Measurements from ENCODE around the gene IFITM2.
A peak's percentile ranks its signal among the peaks of the same experiment; 100 is the strongest.

IFITM2 gene

DNA sequence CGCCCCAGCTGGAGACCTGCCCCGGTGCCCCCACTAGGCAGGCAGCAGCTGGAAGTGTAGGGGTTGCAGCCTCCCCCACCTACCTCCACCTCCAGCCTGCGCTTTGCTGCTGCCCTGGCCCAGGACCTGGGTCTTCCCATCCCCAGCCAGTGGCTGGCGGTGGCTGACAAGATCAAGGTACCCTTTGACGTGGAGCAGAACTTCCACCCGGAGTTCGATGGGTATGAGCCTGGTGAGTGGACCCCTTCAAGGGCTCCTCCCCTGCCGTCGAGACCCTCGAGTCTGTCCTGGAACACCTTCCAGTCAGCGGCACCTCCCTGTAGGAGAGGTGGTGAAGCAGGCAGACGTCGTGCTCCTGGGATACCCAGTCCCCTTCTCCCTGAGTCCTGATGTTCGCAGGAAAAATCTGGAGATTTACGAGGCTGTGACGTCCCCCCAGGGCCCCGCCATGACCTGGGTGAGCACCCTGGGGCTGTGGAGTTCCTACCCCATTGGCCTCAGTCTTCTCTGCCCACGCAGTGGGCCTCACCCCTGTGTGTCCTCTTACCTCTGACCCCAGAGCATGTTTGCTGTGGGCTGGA, 14.3 kb upstream of the IFITM2 start:
- DNase-seq (ENCODE audit: low spot score) = no peak

DNA sequence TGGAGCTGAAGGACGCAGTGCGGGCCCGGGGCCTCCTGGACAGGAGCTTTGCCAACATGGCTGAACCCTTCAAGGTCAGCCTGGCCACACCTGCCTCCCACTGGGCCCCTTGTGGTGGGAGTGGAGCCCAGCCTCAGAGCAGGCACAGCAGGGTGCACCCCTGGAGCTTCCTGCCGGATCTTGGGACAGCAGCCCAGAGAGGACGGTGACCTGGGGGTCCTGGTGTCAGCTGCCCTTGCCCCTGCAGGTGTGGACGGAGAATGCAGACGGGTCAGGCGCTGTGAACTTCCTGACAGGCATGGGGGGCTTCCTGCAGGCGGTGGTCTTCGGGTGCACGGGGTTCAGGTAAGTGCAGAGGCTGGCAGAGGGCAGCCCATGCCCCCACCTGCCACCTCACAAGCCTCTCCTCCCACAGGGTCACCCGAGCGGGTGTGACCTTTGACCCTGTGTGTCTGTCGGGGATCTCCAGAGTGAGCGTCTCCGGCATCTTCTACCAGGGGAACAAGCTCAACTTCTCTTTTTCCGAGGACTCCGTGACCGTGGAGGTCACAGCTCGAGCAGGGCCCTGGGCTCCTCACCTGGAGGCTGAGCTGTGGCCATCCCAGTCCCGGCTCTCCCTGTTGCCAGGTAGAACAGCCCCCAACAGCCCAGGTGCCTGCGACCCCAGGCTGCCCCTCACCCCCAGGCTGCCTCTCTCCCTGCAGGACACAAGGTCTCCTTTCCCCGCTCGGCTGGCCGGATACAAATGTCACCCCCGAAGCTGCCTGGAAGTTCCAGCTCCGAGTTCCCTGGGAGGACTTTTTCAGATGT, 13.6 kb upstream of the IFITM2 start:
- no peak for DNase-seq (ENCODE audit: low spot score)

DNA sequence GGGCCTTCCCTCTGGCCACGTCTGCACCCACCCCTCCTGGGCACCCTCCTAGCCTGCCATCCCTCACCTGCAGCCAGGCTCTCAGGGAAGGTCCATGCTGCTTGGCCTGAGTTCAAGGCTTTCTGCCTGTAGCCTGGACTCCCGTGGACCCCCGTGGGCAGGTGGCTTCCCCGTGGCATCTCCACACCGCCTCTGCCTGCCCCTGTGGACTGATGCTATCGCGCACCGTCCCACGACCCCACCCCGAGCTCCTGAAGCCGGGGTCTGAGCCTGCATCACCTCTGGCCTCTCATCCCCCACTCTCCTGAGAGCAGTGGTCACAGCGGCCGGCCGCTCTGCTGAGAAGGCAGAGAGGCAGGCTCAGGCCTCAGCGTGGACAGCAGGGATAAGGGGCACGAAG, 12.8 kb upstream of the IFITM2 start:
- no peak for DNase-seq (ENCODE audit: low spot score)

DNA sequence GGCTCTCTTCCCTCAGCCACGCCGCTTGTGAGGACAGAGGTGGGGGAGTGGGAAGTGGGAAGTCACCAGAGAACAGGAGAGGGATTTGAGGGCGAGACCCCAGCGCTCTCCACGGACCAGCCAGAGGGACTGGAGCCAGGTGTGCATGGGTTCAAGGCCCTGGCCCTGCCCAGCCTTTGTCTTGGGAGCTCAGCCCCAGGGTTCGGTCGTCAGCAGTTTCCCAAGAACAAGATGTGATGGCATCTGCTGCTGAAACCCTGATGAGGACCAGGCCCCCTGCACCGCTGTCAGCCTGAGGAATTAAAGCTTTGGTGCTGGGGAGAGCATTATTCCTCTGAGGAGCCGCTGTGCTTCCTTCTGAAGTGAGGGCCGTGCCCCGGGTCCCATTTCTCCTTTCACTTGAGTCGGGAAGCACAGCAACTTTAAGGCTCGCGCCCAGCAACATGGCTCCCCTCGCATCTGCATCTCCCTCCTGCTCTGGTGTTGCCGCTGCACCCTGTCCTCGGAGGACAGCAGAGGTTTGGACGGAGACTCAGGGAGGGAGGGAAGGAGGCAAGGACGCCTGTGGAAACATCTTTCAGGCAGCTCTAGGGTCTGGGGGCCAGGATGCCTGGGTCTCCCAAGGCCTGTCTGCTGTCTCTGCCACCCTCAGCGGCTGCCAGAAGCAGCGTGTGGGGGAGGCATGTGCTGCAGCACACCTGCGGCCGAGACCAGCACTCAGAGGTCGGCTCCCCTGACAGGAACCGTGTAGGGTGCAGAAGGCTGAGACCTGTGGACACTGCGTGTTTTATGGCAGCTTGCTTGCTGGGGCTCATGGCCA, 12.1 kb upstream of the IFITM2 start:
- no peak for DNase-seq (ENCODE audit: low spot score)

DNA sequence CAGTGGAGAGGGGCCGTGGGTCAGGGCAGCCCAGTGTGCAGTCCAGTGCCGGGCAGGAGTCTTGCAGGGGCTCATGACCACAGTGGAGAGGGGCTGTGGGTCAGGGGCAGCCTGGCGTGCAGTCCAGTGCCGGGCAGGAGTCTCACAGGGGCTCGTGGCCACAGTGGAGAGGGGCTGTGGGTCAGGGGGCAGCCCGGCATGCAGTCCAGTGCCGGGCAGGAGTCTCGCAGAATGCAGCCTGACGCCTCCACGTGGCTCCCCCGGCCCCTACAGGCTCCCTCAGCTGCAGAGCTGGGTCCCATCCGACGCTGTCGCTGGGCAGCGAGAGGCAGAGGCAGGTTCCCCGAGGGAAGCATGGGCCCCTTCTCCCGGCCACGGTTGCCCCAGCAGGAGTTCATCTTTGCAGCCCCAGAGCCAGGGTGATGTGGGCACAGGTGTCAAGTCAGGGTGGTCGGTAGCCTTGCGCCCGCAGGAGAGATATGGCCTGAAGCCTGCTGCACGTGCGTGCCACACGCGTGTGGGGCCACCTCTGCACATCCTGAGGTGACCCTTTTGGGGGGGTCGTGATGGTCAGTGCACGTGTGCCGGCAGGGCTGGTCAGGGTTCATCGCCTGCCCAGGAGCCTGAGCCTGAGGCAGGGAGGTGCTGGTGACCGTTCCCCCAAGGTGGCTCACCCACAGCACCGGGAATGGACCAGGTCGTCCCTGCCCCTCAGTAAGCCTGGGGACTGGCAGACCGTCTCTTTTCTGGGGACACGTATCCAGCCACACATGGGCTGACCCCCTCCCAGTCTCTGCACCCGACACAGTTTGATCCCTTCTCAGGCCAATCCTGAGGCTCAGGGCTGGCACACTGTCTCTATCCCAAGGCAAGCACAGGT, 11.2 kb upstream of the IFITM2 start:
- DNase-seq (ENCODE audit: low spot score) = no peak

DNA sequence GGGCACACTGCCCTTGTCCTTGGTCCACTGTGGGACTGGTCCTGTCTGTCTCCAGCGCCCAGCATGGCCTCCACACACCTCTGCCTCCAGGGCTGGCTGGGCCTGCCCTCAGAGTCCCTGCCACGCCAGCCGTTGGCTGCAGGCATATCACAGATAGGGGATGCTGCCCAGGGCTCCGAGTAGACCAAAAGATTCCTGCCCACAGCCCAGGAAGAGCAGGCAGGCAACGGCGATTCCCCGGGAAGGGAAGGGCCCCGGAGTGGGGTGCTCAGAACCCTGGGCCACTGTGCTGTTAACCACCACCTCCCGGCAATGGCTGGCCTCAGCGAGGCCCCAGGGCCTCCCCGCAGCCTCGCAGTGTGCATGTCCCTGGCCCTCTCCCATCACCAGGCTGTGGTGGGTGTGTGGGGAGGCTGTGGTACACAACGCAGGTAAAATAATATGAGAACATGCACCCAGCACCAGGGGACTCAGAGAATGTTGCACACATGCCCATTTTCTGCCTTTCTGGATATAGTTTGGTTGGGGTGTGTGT, 10.5 kb upstream of the IFITM2 start:
- DNase-seq (ENCODE audit: low spot score) = no peak

DNA sequence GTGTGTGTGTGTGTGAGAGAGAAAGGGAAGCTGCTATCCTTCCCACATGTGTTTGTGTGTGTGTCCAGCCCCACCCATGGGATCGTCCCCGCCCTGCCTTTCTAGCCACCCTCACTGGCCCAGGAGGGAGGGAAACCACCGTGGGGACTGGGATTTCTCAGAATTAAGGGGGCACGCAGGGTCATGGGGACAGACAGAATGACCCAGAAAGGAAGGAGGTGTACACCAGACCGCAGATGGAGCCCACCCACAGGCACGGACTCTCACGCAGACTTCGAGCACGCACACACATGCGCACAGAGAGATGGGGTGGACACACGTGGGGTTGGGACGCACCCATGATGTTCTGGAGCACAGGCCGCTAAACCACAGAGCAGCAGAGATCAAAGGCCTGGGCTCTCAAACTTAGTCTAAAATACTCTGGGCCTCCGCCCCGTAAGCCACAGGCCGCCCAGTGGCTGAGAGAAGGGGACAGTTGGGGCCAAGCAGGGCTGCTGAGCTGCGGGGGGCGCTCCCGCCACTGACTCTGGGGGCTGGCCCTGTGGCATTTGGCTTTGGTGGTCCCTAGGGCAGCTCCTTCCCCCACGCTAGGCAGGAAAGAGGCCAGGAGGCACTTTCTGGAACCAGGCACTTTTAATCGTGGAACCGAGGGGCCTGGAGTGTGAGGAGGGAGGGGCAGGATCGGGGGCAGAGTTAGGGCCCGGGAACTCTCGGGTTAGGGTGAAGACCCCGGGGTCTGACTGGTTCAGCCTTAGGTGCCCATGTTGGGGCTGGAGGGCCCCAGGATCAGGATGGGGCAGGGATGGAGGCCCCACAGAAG, 9.8 kb upstream of the IFITM2 start:
- no peak for DNase-seq (ENCODE audit: low spot score)

DNA sequence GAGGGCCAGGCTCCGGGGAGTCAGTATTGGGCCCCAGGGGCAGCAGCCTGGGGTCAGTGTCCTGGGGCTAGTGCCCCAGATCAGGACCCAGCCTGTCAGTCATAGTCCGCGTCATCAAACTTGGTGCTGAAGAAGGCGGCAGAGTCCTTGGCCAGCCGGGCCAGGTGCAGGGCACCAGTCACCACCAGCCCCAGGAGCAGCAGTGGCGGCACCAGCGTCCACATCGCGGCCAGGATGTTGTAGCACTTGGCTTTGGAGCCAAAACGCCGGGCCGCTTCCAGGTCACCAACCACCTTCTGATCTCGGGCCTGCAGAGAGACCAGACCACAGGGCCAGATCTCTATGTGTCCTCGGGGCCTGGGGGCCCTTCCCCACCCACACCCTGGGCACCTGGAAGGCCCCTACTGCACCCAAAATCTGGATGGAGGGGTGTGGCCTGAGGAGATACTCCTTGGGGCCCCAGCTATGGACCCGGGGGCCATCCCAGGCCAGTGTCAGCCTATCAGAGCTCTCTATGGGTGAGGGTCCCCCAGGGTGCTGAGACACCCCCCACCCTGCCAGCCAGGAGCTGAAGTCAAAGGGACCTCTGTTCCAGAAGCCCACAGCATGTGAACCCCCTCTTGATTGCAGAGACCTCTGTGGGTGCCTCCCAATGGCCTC, 9.1 kb upstream of the IFITM2 start:
- DNase-seq (ENCODE audit: low spot score) = no peak

DNA sequence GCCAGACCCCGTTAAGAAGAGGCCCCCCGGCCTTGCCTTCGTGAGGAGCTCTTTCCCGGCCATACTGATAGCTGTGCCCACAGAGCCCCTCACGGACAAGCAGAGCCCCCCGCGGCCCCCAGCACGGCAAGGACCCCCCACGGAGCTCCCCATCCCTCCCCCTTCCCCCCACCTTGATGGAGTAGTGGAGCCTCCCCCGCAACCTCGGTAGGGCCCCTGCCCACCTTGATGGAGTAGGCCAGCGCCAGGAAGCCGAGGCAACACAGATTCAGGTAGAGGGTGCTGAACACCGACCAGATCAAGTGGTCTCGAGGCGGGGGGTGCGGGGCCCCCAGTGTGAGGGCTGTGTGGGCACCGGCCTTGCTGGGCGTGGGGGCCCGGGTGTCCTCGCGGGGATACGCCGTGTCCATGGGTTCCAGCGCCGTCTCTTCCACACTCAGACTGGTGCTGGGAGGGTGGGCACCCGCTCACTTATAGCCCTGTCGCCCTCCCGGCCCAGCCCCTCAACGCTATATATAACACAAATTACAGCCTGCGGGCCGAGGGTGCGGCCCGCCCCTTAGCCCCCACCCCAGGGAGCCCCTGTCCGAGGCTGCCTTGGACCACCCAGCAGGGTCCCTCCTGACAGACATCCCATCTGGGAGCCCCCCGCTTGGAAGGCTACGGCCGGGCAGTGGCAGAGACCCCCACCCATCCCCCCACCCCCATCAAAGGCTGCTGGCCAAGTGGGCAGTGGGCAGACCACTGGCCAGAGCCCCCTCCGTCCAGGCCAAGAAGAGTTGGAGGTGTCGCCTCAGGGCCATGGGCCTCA, 8.3 kb upstream of the IFITM2 start, which contains the start of gene IFITM5:
TSS of gene IFITM5 (minus strand) at position 446 of the 811 bp plus-strand sequence. CDS start at position 410, 36 bp downstream.
- DNase-seq (ENCODE audit: low spot score) = no peak

DNA sequence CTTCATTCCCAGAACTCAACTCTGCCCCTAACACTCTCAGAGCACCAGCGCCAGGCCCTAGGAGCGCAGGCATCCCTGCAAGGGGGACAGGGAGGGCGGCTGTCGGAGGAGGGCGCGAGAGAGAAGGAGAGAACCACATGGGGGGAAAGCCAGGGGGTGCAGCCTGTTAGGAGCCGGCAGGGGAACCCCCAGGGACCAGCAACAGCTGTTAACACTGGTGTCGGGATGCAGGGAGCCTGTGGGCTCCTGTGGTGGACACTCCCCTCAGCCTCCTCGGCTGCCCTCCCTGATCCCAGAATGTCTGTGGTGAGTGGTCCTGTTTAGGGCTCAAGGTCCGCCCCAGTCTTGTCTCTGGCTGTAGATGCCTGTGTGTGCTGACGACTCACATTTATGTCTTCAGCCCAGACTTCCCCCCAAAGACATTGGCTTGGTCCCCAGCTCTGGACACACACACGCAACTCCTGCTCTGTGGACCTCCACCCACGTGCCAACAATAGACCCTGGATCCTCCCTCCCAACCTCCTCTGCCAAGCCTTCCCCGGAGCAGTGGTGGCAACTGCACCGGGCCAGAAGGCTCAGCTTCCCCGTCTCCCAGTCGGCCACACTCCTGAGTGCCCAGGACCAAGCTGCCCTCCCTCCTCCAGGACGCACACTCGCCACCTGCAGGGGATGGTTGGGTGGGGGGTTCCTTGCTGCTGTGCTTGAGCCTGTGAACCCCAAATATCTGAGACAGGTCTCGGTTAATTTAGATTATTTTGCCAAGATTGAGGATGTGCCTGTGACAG, 7.5 kb upstream of the IFITM2 start:
- DNase-seq (ENCODE audit: low spot score) = no peak

DNA sequence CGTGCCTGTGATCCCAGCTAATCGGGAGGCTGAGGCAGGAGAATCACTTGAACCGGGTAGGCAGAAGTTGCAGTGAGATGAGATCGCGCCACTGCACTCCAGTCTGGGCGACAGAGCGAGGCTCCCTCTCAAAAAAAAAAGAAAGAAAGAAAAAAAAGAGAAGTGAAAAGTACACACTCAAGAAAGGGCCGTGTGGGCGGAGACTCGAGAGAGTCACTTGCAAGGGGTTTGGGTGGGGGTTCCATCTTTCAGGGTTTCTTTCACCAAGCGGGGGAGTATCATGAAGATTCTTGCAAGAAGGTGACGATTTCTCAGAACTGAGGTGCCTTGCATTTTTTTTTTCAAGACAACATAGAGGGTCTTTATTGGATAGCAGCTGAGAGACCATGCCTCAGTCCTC, 4.3 kb upstream of the IFITM2 start:
- DNase-seq (ENCODE audit: low spot score) = no peak

DNA sequence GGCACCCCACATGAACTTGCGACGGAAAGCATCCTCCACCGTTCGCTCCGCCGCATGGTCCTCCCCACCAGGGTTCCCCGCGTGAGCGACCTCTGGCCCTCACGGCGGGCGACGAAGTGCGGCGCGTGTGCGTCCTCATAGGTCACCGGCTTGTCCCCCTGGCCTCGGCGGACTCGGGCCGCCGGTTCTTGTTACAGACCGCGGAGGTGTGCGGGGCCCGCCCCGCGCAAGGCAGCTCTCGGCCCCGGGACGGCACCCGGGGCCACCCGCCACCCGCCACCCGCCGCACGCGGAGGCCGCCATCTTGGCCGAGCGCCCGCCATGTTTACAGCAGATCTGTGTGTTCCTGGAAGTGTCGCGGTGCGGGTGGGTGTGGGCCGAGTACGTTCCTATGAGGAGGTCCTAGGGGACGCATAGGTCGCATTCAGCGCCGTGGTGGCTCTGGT, 3.5 kb upstream of the IFITM2 start:
- no peak for DNase-seq (ENCODE audit: low spot score)

DNA sequence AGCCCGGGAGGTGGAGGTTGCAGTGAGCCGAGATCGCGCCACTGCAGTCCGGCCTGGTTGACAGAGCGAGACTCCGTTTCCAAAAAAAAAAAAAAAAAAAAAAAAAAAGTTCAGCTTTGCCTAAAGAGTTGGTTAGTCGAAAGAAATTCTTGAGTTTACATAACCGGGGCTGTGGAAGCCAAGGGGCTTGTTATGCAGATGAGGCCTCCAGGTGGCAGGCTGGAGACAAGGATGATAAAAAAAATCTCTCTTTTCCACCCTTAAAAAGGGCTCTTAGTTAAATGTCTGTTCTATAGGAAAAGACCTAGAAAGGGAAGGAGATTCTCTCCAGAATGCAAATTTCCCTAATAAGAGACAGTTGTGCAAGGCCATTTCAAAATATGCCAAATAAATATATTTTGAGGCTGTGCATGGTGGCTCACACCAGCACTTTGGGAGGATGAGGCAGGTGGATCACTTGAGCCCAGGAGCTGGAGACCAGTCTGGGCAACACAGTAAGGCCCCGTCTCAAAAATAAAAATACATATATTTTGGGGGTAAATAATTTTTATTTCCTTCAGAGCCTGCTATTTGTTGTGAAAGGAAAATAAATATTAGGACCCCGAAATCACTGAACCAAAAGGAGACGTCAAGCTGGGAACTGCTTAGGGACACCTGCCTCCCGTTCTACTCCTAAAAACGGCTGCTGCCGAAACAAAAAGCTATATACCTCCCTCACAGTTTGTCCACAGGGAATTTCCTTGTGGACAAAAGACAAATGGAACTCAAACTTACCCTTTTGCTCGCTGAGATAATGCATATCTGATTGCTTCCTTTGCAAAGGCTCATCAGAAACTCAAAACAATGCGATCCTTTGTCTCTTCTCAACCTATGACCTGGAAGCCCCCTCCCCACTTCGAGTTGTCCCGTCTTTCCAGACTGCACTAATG, 2.4 kb upstream of the IFITM2 start:
- peak; percentile 94 for DNase-seq (ENCODE audit: low spot score)

DNA sequence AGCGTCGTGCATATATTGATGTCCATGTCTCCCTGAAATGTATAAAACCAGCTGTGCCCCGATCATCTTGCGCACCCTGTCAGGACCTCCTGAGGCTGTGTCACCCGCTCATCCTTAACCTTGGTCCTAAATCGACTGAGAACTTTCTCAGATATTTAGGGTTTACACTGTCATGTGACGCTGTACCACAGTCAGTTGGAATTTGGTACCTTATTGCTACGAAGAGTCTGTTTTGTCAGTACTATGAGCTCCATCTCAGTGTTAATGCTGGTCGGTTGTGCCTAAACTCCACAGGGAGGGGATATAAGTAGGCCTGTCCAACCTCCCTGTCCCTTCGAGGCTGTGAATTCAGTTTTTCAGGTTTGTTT, 1.8 kb upstream of the IFITM2 start:
- no peak for DNase-seq (ENCODE audit: low spot score)

DNA sequence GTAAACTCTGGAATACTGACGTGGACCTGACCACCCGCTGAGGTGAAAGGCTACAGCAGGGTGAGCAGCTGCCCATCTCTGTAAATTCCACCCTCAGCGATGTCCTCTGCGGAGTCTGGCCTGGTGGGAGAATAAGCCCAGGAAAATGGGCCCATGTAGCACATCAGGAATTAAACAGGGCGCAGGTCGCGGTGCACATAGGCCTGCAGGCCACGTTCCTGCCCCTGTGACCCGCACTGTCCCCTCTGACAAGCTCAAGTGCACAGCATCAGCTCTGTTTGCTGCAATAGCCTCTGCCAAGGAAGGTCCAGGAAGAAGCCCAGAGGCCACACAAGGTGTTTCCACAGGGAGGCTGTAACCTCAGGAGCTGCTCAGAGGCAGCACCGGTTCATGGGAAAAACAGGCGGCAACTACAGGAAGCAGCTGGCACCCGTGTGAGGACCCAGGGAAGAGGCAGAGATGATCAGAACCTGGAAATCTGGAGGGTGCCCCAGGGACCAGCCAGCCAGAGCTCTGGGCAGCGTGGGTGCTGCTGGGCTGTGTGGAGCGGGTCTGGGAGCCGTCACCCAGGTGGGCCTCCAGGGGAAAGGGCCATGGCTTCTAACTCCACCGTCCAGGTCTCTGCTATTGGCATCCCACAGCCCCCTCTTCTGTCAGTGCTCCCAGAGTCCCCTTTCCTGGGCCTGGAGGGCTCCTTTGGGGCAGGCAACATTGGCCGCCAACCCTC, 808 bp upstream of the IFITM2 start:
- no peak for DNase-seq (ENCODE audit: low spot score)
